ENCODE measurements around the gene BNIP1. TPM values are rescaled to one million over a fixed set of nuclear protein-coding genes. Genes with fewer than 3 reads are reported as not detected.
A peak's percentile ranks its signal among the peaks of the same experiment; 100 is the strongest.

BNIP1 gene
- total RNA-seq, 4 donors from 2014 or later = 4.8 to 8.6 (median 5.5) TPM

DNA sequence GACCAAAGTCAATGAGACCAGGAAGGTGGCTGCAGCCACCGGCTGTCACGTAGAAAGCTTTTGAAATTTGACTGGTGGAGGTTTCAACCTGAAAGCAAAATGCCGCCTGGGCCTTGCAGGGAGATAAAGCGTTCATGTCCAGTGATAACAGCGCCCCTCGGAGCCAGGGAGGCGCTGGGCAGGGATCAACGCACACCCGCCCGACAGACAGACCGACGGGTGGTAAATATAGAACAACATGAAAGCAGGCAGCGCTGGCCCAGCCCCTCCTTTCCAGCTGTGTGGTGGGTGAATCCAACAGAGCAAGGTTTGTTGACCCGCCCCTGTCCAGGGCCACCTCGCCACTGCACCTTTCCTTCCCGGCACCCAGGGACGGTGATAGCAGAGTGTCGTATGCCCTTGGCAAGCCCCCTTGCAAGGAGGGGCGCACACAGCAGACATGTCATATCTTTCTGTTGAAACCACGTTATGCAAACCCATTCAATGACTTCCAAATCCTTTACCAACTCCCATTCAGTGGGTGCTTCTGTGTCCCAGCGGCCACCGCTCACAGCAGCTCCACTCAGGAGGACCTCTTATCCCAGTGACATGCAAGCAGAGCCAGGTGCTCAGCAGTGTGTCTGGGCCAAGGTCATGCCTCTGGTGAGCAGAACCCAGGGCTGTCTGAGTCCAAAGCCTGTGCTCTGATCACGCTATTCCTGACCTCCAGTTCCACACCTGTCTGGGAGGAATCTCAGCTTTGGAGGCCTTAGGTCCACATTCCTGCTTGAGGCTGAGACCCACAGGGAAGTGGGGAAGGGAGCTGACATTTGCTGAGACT, 52.0 kb downstream of the BNIP1 start:
- DNase-seq (ENCODE audit: low spot score in 2 of 2) = no peak
- no peak overlapping the region for H3K4me3 ChIP-seq (ENCODE audit: low read depth, poor library complexity, severe bottlenecking)
- 83 to 94% methylated on average over 23 of the region's 23 CpGs for WGBS, 2 donors
- intact Hi-C loops (cut with DNase I; ENCODE audit: low total_unique reads) = no loop called here
- TF ChIP-seq POLR2A (IDR thresholded peaks at IDR 0.05) = no peak
- TF ChIP-seq, protein P1, sequence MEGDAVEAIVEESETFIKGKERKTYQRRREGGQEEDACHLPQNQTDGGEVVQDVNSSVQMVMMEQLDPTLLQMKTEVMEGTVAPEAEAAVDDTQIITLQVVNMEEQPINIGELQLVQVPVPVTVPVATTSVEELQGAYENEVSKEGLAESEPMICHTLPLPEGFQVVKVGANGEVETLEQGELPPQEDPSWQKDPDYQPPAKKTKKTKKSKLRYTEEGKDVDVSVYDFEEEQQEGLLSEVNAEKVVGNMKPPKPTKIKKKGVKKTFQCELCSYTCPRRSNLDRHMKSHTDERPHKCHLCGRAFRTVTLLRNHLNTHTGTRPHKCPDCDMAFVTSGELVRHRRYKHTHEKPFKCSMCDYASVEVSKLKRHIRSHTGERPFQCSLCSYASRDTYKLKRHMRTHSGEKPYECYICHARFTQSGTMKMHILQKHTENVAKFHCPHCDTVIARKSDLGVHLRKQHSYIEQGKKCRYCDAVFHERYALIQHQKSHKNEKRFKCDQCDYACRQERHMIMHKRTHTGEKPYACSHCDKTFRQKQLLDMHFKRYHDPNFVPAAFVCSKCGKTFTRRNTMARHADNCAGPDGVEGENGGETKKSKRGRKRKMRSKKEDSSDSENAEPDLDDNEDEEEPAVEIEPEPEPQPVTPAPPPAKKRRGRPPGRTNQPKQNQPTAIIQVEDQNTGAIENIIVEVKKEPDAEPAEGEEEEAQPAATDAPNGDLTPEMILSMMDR (IDR thresholded peaks at IDR 0.05) = no peak

DNA sequence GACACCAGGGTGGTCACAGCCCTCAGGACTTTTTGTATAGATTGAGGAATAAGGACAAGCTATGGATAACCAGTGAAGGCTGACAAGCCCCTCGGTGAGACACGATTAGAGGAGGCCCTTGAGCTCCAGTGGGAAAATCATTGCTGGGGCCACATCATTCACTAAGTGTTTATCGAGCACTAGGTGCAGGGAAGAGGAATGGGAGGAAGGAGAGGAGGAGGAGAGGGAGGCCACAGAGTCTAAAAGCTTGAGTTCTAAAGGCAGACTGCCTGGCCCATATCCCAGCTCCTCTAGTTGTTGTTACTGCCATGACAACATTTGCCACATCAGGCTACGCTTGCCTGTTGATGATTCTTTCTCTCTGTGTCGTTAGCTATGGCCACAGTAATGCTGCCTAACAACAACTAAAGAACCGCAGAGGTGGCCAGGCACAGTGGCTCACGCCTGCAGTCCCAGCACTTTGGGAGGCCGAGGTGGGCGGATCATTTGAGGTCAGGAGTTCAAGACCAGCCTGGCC, 53.1 kb downstream of the BNIP1 start:
- DNase-seq (ENCODE audit: low spot score in 2 of 2) = no peak
- no peak overlapping the region for H3K4me3 ChIP-seq (ENCODE audit: low read depth, poor library complexity, severe bottlenecking)
- intact Hi-C loops (cut with DNase I; ENCODE audit: low total_unique reads) = no loop called here
- TF ChIP-seq, protein P1 (IDR thresholded peaks at IDR 0.05) = no peak
- no peak for TF ChIP-seq POLR2A (IDR thresholded peaks at IDR 0.05)
- WGBS, 2 donors = 64 to 76% methylated on average over 9 of the region's 9 CpGs

DNA sequence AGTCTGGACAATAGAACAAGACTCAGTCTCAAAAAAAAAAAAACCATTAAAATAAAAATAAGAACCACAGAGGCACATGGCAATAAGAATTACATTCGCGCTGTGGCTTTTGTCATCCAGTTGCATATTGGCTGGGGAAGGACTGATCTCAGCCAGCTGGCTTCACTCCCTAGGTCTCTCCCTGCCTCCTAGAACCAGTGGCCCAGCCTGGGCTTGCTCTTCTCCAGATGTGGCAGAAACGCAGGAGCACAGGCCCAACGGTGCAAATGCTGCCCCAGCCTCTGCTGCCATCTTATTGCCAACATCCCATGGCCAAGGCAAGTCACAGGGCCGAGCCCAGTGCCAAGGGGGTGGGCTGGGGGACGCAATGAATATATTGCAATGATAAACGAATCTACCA, 53.7 kb downstream of the BNIP1 start:
- TF ChIP-seq POLR2A (IDR thresholded peaks at IDR 0.05) = no peak
- no peak overlapping the region for H3K4me3 ChIP-seq (ENCODE audit: low read depth, poor library complexity, severe bottlenecking)
- 28 to 32% methylated on average over 7 of the region's 7 CpGs for WGBS, 2 donors
- intact Hi-C loops (cut with DNase I; ENCODE audit: low total_unique reads) = no loop called here
- peak in 1 of 2 donors; percentile 43 for DNase-seq (ENCODE audit: low spot score in 2 of 2)

DNA sequence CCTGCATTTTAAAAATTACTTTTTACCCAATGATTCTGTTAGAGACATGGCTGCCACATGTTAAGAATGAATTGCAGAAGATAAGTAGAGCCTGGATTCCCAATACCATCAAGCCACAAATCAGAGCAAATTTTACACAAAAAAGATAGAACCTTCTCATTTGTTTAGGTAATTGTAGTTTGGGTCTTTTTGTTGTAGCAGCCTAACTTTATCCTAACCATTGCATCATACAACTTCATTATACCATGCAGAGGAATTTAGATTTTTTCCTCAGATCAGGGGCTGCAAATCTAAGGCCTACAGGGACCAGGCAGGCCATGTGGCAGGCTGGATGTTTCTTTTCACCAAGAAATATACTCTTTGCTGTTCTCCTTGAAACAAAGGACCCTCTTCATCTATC, 56.0 kb downstream of the BNIP1 start:
- no peak for DNase-seq (ENCODE audit: low spot score in 2 of 2)
- intact Hi-C loops (cut with DNase I; ENCODE audit: low total_unique reads) = no loop called here
- TF ChIP-seq, protein P1 (IDR thresholded peaks at IDR 0.05) = no peak
- no peak for TF ChIP-seq POLR2A (IDR thresholded peaks at IDR 0.05)
- H3K4me3 ChIP-seq (ENCODE audit: low read depth, poor library complexity, severe bottlenecking) = no peak overlapping the region

DNA sequence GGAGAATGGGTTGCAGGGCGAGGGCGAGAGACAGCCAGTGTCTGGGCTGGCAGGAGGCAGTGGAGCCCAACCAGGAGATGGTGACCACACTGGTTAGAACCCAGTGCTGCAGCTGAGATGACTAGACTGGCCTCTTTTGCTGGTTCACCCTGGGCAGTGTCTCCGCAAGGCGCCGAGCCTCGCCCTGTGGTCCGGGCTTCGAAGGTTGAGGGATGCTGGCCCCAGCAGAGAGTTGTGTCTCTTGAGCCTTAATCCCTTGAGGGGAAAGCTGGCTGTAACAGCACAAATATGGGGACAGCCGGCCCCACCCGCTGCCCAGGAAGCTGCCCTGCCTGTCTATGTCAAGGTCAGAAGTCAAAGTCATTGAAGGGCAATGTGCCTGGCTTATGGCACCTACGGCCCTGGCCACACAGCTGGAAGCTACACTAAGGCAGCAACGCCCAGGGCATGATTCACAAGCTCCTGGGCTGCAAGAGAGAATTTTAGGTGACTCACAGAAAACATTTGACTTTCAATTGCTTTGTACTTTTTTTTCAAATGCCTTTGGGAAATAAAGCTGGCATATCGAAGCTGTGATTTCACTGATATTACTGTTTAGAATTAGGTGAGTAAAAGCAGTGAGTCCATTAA, 57.4 kb downstream of the BNIP1 start:
- intact Hi-C loops (cut with DNase I; ENCODE audit: low total_unique reads) = no loop called here
- H3K4me3 ChIP-seq (ENCODE audit: low read depth, poor library complexity, severe bottlenecking) = no peak overlapping the region
- DNase-seq (ENCODE audit: low spot score in 2 of 2) = no peak
- WGBS, 2 donors = 51 to 57% methylated on average over 13 of the region's 13 CpGs
- no peak for TF ChIP-seq POLR2A (IDR thresholded peaks at IDR 0.05)
- TF ChIP-seq, protein P1 (IDR thresholded peaks at IDR 0.05) = no peak

DNA sequence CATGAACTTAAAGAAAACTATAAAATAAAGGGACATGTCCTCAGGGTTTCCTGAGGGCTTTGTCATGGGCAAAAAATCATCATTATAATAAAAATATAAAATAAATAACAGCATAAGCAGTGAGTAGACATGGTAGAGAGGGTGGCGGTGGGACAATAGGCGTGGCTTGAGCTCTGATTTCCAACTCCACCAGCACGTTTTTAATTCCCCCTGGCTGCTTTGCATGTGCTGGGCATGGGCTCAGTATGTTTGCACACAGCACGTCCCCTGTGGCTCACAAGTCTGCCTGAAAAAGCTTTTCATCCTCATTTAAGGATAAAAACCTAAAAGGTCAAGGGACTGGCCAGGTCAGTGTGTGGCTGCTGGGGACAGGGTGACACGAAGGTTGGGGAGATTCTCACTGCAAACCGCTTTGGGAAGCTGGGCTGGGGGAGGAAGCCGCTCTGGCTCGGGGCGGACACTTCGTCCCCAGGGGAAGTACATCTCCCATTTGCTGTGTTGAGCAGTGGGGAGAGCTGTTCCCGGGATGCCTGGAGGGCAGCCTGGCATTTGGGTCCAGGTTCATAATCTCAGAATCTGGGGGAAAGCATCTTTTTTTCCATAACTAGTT, 58.0 kb downstream of the BNIP1 start:
- WGBS, 2 donors = 5 to 6% methylated on average over 11 of the region's 11 CpGs
- no peak for DNase-seq (ENCODE audit: low spot score in 2 of 2)
- no peak for TF ChIP-seq POLR2A (IDR thresholded peaks at IDR 0.05)
- TF ChIP-seq, protein P1 (IDR thresholded peaks at IDR 0.05) = no peak
- H3K4me3 ChIP-seq (ENCODE audit: low read depth, poor library complexity, severe bottlenecking) = no peak overlapping the region
- intact Hi-C loops (cut with DNase I; ENCODE audit: low total_unique reads) = no loop called here
